ENCODE results near the gene KRTAP1-4.

- TF ChIP-seq, protein P1, sequence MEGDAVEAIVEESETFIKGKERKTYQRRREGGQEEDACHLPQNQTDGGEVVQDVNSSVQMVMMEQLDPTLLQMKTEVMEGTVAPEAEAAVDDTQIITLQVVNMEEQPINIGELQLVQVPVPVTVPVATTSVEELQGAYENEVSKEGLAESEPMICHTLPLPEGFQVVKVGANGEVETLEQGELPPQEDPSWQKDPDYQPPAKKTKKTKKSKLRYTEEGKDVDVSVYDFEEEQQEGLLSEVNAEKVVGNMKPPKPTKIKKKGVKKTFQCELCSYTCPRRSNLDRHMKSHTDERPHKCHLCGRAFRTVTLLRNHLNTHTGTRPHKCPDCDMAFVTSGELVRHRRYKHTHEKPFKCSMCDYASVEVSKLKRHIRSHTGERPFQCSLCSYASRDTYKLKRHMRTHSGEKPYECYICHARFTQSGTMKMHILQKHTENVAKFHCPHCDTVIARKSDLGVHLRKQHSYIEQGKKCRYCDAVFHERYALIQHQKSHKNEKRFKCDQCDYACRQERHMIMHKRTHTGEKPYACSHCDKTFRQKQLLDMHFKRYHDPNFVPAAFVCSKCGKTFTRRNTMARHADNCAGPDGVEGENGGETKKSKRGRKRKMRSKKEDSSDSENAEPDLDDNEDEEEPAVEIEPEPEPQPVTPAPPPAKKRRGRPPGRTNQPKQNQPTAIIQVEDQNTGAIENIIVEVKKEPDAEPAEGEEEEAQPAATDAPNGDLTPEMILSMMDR (IDR thresholded peaks at IDR 0.05; ENCODE audit: poor library complexity): no peak
- no peak for TF ChIP-seq EZH2 (IDR thresholded peaks at IDR 0.05; ENCODE audit: borderline replicate concordance)
These were observed 19.6 kb downstream of the KRTAP1-4 start for GRCh38 chr17:41010441-41010840.
